Measurements from ENCODE around the gene SYT13.
A peak's percentile ranks its signal among the peaks of the same experiment; 100 is the strongest.

The SYT13 gene, protein sequence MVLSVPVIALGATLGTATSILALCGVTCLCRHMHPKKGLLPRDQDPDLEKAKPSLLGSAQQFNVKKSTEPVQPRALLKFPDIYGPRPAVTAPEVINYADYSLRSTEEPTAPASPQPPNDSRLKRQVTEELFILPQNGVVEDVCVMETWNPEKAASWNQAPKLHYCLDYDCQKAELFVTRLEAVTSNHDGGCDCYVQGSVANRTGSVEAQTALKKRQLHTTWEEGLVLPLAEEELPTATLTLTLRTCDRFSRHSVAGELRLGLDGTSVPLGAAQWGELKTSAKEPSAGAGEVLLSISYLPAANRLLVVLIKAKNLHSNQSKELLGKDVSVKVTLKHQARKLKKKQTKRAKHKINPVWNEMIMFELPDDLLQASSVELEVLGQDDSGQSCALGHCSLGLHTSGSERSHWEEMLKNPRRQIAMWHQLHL

DNA sequence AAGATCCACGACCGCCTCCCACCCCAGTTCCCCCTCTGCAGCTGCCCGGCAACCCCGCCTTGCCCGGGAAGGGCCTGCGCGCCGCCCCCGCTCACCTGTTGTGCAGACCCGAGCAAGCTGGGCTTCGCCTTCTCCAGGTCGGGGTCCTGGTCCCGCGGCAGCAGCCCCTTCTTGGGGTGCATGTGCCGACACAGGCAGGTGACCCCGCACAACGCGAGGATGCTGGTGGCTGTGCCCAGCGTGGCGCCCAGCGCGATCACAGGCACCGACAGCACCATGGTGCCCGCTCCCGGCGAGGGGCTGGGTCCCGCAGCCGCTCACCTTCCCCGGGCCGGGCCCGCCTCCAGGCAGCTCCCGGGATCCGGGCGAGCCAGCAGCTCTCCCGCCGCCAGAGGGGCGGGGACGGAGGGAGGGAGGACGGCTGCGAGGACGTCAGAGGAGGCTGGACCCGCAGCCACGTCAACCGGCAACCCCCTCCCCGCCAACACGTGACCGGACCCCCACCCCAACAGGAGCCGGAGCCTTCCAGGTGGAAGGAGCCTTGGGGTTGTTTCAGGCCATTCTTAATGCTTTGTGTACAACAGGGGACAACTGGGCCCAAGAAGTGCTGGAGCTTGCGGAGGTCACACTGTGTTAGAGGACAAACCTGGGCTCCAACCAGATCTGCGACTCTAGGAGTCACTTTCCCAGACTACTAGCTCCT is at the start of gene SYT13:
SYT13 (minus strand) TSS at position 412 of the 703 bp plus-strand sequence; CDS start at position 278, 134 bp downstream.
- DNase-seq (ENCODE audit: low spot score), result no peak

DNA sequence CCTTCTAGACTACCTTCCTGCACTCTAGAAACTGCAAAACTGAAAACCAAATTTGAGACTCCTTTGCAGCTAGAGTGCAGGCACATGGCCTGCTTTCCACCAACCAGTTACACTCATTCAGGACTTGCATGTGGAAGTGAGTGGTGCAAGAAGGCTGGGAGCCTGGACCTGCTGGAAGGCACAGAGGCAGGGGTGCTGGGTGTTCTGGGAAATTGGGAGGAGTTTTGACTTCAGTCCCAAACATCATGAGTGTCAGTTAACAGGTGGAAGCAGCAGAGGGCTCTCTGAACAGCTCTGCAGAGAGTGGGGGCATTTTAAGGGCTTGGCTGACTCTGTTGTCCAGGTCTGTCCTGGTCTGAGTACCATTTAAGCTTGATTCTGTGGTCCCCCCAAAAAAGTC is 49.3 kb upstream of the SYT13 start:
- no peak for DNase-seq (ENCODE audit: low spot score)

DNA sequence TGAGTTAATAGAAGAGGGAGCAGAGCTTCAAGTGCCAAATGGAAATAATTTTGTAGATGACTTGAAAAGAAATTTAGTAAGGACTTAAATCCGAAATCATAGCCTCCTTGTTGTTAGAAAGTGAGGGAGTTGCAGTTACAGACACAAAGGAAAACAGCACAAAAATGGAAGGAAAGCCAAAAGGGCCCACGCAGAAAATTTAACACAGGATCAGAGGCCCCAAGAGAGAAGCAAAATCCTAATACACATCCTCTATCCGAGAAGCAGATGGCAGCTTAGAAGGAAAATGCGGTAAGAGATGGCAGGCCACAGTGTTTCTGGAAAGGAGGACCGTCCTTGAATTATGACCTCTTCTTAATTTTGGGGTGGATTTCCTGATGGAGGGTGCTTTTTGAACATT is 48.7 kb upstream of the SYT13 start:
- DNase-seq (ENCODE audit: low spot score), result no peak

DNA sequence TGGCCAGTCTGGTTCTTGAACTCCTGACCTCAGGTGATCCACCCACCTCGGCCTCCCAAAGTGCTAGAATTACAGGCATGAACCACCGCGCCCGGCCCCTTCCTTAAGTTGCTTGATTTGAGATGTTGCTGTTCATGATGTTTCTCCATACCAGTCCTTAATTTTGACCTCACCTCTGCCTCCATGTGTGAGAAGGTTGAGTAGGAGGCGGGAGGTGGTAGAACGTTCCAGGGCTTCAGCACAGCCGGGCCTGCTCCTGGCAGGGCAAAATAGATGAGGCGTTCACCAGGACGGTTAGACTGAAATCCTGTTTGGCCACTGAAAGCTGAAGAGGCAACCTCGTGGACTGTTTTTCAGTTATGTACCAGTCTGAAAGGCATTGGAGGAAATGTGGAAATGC is 48.3 kb upstream of the SYT13 start:
- DNase-seq (ENCODE audit: low spot score), result no peak

DNA sequence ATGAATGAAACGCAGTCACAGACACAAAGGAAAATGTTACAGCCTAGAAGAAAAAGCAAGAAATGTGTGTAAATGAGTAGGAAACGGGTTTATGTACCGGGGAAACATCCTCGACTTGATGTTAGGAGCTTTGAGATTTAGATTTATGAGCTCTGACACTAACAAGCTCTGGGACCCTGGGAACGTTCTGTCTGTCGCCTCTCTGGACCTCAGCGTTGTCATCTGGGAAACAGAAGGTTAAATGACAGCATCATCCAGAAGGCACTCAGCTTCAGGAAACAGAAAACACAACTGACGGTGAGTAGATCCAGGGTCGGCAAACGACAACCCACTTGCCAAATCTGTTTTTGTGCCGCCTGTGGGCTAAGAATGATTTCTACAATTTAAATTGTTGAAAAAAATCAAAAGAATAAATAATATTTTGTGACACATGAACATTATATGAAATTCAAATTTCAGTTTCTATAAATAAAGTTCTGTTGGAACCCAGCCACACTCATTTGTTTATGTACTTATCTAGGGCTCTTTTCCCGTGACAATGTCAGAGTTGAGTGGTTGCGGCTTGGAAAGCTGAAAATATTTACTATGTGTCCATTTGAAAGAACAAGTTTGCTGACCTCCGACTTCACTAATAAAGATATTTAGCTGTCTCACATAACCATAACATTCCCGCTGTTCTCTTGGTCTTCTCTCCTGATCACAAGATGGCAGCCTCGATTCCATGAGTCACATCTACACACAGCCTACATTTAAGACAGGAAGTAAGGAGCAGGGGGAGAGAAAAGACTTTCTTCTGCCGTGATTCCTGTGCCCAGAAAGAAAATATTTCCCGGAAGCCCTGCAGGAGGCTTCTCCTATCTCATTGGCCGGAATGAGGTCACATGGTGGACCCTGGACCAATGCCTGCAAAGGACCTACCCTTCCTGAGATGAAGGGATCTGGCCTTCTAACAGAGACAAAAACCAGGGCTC is 47.1 kb upstream of the SYT13 start:
- DNase-seq (ENCODE audit: low spot score), result no peak

DNA sequence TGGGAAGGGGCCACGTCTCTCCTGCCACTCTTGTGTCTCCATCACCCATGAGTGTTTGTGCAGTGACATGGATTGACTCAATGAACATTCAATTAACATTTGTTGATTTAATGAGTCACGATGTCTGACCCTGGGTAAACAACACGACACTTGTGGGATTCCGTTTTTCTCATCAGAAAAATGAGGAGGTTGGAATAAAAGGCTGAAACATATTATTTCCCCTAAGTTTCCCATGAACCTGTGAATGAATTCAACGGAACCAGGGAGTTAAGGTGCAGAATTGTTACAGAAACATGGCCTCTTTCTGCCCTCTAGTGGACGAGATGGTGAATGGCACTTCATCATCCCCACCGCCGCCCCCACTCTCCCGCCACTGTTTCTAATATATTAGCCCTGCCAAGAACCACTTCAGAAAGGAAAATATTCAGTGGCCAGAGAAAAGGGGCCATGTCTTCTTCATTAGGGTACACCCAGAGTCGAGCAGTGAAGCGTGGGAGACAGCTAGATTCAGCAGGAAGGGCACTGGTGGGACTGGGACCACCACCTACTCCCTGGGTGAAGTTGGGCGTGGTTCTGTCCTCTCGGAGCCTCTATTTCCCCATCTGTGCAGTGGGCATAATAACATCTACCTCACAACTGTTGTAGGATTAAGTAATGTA is 46.3 kb upstream of the SYT13 start:
- DNase-seq (ENCODE audit: low spot score), result peak; percentile 25

DNA sequence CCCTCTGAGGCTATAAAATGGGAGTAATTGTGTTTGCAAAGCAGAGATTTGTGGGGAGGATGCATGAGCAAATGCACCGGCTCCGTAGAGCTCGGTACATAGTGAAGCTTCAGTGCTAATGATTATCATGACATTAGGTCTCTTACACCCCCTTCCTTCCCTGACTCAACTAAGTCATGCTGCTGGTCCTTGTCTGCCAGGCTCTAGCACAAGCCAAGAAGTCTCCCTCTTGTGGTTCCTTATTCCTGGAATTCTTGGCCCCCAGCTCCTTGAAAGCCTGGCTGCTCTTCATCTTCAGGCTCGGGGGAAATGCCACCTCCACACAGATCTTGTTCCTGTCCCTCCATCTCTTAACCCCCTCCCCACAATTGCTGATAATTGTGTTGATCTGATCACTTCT is 45.7 kb upstream of the SYT13 start:
- DNase-seq (ENCODE audit: low spot score), result no peak

DNA sequence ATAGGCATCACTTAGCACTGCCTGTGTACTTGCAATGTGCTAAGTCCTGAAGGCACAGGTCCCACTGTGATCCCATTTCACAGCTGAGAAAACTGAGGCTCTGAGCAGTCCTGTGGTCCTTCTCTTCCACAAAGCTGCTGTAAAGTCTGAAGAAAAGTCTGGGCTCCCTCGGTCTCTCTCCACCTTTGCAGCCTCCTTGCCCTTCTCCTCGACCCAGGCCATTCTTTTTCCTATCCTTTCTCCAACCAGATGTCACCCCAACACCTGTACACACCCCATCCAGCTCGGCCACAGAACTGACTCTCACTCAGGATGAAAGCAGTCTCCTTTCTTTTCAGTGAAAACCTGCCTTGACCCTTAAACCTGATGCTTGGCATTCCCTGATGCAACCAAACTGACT is 42.6 kb upstream of the SYT13 start:
- no peak for DNase-seq (ENCODE audit: low spot score)

DNA sequence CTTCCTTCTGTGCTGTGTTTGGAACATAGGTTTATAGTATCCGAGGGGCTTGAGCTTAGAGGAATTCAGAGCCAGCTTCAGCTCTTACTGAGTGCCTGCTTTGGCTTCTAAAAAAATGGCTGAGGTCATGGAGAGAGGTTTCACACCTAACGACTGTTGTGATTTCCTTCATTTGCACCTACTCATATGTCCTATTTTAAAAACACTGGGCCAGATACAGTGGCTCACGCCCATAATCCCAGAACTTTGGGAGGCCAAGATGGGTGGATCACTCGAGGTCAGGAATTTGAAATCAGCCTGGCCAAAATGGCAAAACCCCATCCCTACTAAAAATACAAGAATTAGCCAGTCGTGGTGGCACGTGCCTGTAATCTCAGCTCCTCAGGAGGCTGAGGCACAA is 38.3 kb upstream of the SYT13 start:
- DNase-seq (ENCODE audit: low spot score), result no peak

DNA sequence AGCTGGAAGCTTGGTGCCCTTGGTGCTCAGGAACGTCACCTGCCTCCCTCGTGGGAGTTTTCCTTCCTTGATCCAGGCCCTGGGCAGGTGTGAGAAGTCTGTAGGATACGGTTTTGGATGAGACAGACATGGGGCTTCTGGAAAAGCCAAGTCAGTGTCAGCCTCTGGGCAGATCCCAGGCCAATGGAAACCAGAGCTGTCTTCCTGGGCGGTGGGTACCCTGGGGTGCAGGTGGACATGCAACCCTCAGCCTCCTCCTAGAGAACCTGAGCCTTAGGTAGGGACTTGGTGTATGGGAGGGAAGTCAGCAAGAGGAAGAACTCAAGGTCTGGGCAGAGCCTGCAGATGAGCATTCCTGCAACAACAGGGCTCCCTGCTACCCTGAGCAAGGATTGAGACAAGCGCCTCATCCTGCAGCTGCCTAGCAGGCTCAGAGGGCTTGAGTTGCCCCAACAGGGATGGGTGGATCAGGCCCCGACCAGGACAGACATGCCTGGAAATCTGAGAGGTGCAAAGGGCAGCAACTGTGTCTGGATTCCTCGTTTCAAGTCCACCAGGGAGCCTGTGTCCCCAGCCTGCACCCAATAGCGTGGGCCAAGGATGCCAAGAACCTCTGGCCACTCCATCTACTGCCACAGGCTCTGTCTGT is 37.6 kb upstream of the SYT13 start:
- DNase-seq (ENCODE audit: low spot score), result no peak

DNA sequence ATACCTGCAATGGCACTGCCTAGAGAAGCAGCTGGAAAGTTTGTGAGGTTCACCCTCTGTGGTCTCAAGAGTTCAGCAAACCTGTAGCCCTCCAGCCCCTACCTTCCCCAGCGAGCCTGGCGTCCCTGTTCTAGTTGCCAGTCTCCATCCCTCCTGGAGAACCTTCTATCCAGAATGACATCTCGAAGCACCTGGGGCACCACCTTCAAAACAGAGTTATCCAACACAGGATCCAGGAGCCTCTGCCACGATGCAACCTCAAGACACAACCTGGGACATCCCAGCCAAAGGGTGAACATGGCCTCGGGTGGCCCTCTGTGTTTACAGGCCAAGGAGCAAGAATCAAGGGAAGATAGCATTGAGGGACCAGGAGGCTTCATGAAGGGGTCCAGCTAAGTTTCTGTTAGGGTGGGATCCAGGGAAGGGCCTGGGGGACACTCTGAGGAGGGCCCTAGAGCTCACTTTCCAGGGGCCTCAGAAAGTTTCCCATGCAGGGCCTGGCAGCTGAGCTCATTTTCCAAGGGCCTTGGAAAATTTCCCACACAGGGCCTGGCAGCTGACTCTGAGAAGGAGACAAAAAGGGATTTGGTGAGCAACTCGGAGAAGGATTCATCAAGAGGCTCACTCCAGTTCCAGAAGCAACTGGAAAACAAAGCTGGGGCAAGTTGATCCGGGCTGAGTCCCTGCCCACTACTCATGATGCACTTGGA is 36.9 kb upstream of the SYT13 start:
- no peak for DNase-seq (ENCODE audit: low spot score)

DNA sequence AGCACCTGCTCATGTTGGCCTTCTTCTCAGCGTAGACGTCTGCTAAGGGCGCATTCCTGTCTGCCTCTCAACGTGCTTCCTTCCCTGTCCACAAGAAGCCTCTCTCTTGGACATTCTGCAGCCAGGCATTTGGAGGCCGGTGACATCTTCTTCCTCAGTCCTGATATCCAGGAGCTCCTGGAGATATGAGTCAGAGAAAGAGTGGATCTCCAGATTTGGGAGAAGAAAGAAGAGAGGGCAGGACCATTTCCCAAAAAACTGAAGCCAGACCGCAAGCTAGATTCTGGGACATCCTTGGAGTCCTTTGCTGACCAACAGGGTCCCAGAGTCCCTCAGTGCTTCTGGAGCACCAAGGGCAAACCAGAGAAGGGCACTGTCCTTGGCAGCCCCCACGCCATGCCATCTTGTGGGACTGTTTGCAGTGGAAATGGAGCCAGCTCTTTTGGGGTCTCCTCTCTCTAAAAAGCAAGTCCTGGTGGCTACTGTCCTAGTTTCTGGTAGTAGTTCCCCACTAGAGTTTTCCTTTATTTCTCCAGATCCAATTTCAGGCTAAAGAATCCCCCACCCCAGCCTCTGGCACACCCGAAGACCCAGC is 36.1 kb upstream of the SYT13 start:
- DNase-seq (ENCODE audit: low spot score), result no peak

DNA sequence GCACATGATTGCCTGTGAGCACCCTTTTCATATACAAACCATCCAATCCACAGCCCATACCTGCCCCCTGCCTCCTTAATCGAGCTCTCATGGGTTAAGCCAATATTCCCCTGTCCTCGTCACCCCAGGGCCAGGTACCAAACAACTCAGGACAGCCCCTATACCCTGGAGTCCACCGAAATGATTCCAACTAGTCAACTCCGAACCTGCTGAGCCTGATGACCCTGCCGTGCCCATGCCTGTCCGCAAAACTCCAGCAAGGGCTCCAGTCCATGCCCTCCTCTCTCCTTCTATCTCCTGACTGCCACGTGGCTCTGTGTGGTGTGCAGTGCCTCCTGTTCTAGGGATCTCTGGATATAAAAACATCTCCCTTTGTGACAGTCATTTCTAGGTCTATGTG is 35.5 kb upstream of the SYT13 start:
- no peak for DNase-seq (ENCODE audit: low spot score)

DNA sequence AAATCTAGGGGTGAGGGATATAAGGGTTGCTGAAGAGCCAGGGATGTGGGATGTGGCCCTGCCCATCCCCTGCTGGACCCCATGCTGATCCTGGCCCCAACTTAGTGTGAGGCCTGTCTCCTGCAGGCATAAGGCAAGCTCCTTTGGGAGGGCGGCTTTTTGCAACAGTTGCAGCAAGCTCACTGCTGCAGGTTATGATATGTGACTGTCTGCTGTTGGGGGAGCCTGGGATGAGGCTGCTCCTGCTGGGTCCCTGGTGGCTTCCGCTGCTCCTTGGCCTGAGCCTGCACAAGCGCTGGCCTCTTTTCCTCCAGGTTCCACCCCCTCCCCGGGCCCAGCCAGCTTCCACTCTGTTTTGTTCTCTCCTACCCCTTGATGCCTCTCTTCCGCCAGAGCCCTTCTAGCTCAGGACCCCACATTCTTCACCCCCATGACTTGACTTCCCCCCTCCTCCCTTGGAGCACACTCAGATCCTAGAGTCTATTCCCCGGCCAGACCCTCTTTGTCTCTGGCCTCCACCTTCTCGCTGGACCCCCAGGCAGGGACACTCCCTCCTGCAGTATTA is 35.0 kb upstream of the SYT13 start:
- DNase-seq (ENCODE audit: low spot score), result no peak

DNA sequence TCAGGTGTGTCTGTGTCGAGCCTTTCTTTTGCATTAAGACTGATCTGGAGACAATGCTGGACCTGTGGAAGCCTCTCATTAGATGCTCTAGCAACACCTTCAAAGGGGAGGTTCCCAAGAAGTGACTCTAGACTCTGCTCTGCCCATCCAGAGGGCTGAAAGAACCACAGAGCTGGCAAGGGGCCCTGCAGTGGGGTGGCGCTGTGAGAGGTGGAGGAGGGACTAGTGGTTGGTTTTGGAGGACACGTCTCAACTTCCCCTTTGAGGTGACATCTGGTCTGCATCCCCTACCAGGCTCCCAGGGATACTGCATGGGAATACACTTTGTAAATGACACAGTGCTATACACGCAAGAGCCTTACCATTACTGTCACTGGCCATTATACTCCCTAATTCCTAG is 34.2 kb upstream of the SYT13 start:
- no peak for DNase-seq (ENCODE audit: low spot score)

DNA sequence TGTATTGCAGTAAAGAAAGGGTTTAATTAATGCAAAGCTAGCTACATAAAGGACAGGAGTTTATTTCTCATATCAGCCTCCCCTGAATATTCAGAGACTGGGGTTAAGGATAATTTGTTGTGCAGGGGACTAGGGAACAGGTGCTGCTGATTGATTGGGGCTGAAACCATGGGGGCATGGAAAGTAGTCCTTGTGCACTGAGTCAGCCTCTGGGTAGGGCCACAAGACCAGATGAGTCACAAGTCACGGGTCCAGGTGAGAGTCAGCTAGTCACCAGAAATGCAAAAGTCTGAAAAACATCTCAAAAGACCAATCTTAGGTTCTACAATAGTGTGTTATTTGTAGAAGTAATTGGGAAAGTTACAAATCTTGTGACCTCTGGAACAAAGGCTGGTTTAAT is 32.9 kb upstream of the SYT13 start:
- no peak for DNase-seq (ENCODE audit: low spot score)

DNA sequence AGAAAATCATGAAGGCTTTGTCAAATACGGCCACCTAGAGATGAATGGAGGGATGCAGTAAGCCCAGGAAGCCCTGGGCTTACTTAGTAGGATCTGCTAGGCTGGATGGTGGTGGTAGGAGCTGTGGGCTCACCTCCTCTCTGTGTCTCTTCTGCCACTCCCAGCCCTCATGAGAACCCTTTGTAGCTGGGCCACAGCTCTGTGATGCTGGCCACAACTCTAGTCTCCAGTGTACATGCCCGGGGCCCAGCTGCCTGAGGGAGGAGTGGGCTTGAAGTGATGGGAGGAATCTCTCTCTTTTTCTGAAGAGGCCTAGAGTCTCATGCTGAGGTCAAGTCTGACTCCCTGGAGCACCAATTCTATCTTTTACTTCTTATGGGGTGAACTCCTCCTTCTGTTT is 32.4 kb upstream of the SYT13 start:
- no peak for DNase-seq (ENCODE audit: low spot score)

DNA sequence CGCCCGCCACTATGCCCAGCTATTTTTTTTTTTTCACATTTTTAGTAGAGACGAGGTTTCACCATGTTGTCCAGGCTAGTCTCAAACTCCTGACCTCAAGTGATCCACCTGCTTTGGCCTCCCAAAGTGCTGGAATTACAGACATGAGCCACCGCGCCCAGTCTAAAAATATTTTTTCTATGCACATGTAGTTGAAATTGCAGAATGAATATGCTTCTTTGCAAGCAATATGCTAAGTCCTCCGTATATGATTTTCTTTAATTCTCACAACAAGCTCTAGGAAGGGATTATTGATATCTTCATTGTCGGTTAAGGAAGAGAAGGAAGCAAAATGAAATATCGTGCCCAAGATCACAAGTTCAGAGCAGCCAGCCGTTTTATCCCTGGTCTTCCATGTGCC is 30.1 kb upstream of the SYT13 start:
- no peak for DNase-seq (ENCODE audit: low spot score)

DNA sequence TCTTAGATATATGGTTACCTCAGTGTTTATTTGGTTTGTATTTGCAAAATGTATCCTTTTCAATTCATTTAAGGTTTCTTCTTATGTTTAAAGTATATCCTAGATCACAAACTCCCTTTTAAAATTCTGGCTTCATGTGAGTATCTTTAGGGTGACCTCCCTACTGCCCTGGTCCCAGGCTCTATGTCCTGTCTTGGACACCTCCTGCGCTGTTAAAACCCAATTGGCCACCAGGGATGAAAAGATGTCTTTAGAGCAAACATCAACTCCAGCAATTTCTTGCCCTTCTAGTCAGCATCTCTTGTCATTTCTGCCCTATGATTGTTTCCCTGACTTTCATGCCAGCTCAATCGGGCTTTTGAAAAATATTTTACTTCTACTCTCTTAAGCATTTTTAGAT is 28.8 kb upstream of the SYT13 start:
- no peak for DNase-seq (ENCODE audit: low spot score)

All from activated CD4-positive, alpha-beta T cell treated with anti-CD3 and anti-CD28 coated beads, Interleukin-2, Interleukin-4, amounts not matched to agents 100 ng/mL and 50 ng/mL, durations not matched to agents 16 hours and 8 hours (primary cell).